Neural progenitor cell (in vitro differentiated cells): ENCODE results near the gene PREP. TPM values are rescaled to one million over a fixed set of nuclear protein-coding genes. Genes with fewer than 3 reads are reported as not detected.
"Not testable (repeated sequence)": the region's sequence is repeated elsewhere in the genome, so short reads cannot be mapped to it uniquely, and the experiment has no call there.

ENCODE experiments used
- DNase-seq: peaks from one replicate; pipeline ENCODE4 v3.0.0-alpha.2; 2016; ENCODE audit warnings: low spot score
- H2AFZ ChIP-seq: fragments of 200-600 bp; sonication (generic); replicated peaks from 2 replicates; pipeline ENCODE4 v1.6.1; 2016; ENCODE audit warnings: antibody characterized with exemption
- H3F3A ChIP-seq: fragments of 200-600 bp; sonication (generic); 2 replicates; pipeline ENCODE4 v1.6.1; 2016; ENCODE audit warnings: antibody characterized with exemption, low read depth
- H3K27ac ChIP-seq: fragments of 200-600 bp; sonication (generic); 2 replicates; pipeline ENCODE4 v1.5.1; 2016; ENCODE audit warnings: mild to moderate bottlenecking
- H3K27me3 ChIP-seq: fragments of 200-600 bp; sonication (generic); 2 replicates; pipeline ENCODE4 v1.6.1; 2016; ENCODE audit warnings: mild to moderate bottlenecking, moderate library complexity
- H3K36me3 ChIP-seq: fragments of 200-600 bp; sonication (generic); 2 replicates; pipeline ENCODE4 v1.5.1; 2016
- H3K4me1 ChIP-seq: fragments of 200-600 bp; sonication (generic); 2 replicates; pipeline ENCODE4 v1.6.1; 2016; ENCODE audit warnings: mixed run types
- H3K4me2 ChIP-seq: fragments of 200-600 bp; sonication (generic); 2 replicates; pipeline ENCODE4 v1.6.1; 2016
- H3K4me3 ChIP-seq: fragments of 200-600 bp; sonication (generic); 2 replicates; pipeline ENCODE4 v1.5.1; 2016
- H3K79me2 ChIP-seq: fragments of 200-600 bp; sonication (generic); 2 replicates; pipeline ENCODE4 v1.6.1; 2016; ENCODE audit warnings: low read depth
- H3K9ac ChIP-seq: fragments of 200-600 bp; sonication (generic); 2 replicates; pipeline ENCODE4 v1.6.1; 2016
- H3K9me3 ChIP-seq: fragments of 200-600 bp; sonication (generic); 2 replicates; pipeline ENCODE4 v1.5.1; 2016; ENCODE audit warnings: low read depth
- H4K20me1 ChIP-seq: fragments of 200-600 bp; sonication (generic); 2 replicates; pipeline ENCODE4 v1.6.1; 2016; ENCODE audit warnings: low read depth
- H3K27ac Mint-ChIP-seq: 3 replicates; pipeline ENCODE4 v1.8.0; 2021; ENCODE audit warnings: mixed read lengths
- H3K27me3 Mint-ChIP-seq: 2 replicates; pipeline ENCODE4 v1.8.0; 2022; ENCODE audit warnings: low read depth, mild to moderate bottlenecking, inconsistent platforms, moderate library complexity, mixed read lengths; ENCODE audit not compliant: insufficient read depth
- H3K36me3 Mint-ChIP-seq: 3 replicates; pipeline ENCODE4 v1.8.0; 2021; ENCODE audit warnings: mixed read lengths
- H3K4me1 Mint-ChIP-seq: 3 replicates; pipeline ENCODE4 v1.8.0; 2021; ENCODE audit warnings: mixed read lengths
- H3K4me3 Mint-ChIP-seq: 3 replicates; pipeline ENCODE4 v1.8.0; 2021; ENCODE audit warnings: mild to moderate bottlenecking, moderate library complexity, mixed read lengths
- H3K9me3 Mint-ChIP-seq: 3 replicates; pipeline ENCODE4 v1.8.0; 2020; ENCODE audit warnings: mixed read lengths
- EZH2 ChIP-seq: fragments of 200-600 bp; sonication (generic); IDR thresholded peaks from 2 replicates; pipeline ENCODE4 v1.6.1; 2017; ENCODE audit warnings: antibody characterized with exemption, mild to moderate bottlenecking, moderate library complexity
- EZH2phosphoT487 ChIP-seq: fragments of 200-600 bp; sonication (generic); IDR thresholded peaks from 2 replicates; pipeline ENCODE4 v1.6.1; 2017; ENCODE audit warnings: antibody characterized with exemption
- total RNA-seq: library from RNA; depleted of rRNA; stranded (reverse); fragments of >200 nt; gene quantifications from 2 replicates; pipeline ENCODE4 v1.2.3, GENCODE V29; 2015; ENCODE audit warnings: low replicate concordance
- TF ChIP-seq, protein P1 (sequence below): fragments of 200-600 bp; sonication (generic); IDR thresholded peaks from 2 replicates; pipeline ENCODE4 v1.5.1; 2017; ENCODE audit warnings: antibody characterized with exemption, mild to moderate bottlenecking

The PREP gene
- total RNA-seq, 1 donor from 2014 or later = 28.6 TPM

DNA sequence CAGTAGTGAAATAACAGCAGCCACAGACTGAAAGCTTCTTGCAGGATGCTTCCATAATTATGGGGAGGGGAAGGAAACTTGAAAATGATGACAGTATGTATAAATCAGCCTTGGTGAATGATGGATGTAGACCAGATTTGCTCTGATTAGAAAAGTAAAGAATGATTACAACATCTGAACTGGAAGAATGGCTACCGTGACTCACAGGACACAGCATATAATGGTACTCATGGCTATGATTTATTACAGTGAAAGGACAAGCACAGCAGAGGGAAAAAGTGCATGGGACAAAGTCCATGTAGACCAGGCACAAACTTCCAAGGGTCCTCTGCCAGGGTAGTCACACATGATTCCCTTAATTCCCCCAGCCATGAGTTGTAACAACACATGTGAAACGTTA is 152.3 kb downstream of the PREP start:
- no peaks in the 10 kb centered on the region for H3K36me3 Mint-ChIP-seq
- no peak overlapping the region for H3K4me3 Mint-ChIP-seq

DNA sequence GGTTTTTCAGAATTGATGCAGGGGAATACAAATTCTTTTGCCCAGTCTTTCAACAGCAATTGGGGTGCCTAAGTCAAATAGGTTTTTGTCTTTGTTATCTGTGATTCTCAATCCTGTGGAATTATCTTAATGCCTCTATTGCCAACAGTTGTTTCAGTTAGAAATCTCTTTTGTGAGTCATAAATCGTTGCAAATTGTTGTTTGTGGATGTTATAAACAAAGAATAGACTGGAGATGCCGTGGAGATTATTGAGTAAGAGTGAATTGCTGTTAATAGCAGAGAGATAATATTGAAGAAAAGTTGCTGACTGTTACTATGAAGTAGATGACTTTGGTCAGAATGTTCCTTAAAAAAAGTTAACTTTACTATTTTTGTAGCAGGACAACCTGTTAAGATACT is 159.4 kb downstream of the PREP start:
- Mint-ChIP-seq H3K27ac (no peak overlapping the region), H3K36me3 (no peaks in the 10 kb centered on the region), H3K27me3 (no peaks in the 10 kb centered on the region), H3K4me1 (no peaks in the 10 kb centered on the region), H3K4me3 (no peak overlapping the region), H3K9me3 (peaks cover 12% of the 10 kb centered on the region)
- Histone ChIP-seq H3K36me3 (no peaks in the 10 kb centered on the region), H3K4me2 (no peak overlapping the region), H2AFZ (no peak overlapping the region), H3K27me3 (no peaks in the 10 kb centered on the region), H3K4me1 (no peaks in the 10 kb centered on the region), H3K9me3 (no peaks in the 10 kb centered on the region), H3K4me3 (no peak overlapping the region), H3F3A (no peaks in the 10 kb centered on the region), H3K79me2 (no peaks in the 10 kb centered on the region), H4K20me1 (no peaks in the 10 kb centered on the region), H3K27ac (no peak overlapping the region), H3K9ac (no peak overlapping the region)
- DNase-seq = no peak
- TF ChIP-seq, protein P1, sequence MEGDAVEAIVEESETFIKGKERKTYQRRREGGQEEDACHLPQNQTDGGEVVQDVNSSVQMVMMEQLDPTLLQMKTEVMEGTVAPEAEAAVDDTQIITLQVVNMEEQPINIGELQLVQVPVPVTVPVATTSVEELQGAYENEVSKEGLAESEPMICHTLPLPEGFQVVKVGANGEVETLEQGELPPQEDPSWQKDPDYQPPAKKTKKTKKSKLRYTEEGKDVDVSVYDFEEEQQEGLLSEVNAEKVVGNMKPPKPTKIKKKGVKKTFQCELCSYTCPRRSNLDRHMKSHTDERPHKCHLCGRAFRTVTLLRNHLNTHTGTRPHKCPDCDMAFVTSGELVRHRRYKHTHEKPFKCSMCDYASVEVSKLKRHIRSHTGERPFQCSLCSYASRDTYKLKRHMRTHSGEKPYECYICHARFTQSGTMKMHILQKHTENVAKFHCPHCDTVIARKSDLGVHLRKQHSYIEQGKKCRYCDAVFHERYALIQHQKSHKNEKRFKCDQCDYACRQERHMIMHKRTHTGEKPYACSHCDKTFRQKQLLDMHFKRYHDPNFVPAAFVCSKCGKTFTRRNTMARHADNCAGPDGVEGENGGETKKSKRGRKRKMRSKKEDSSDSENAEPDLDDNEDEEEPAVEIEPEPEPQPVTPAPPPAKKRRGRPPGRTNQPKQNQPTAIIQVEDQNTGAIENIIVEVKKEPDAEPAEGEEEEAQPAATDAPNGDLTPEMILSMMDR = no peak

More for the DNA sequence above, 152.3 kb downstream of the PREP start:
- H3K27me3 ChIP-seq = no peaks in the 10 kb centered on the region
- H3K27ac Mint-ChIP-seq = no peak overlapping the region
- H3K9ac ChIP-seq = no peak overlapping the region
- no peaks in the 10 kb centered on the region for H3K4me1 Mint-ChIP-seq
- H3K4me3 ChIP-seq = no peak overlapping the region
- H3K9me3 Mint-ChIP-seq = peaks cover 5% of the 10 kb centered on the region
- no peaks in the 10 kb centered on the region for H3K4me1 ChIP-seq
- peaks cover 2% of the 10 kb centered on the region for H3K27me3 Mint-ChIP-seq
- no peak overlapping the region for H3K27ac ChIP-seq
- DNase-seq = no peak
- H4K20me1 ChIP-seq = no peaks in the 10 kb centered on the region
- H2AFZ ChIP-seq = no peak overlapping the region
- no peaks in the 10 kb centered on the region for H3F3A ChIP-seq
- H3K9me3 ChIP-seq = no peaks in the 10 kb centered on the region
- no peaks in the 10 kb centered on the region for H3K36me3 ChIP-seq
- no peaks in the 10 kb centered on the region for H3K79me2 ChIP-seq
- TF ChIP-seq EZH2 (no peak), EZH2phosphoT487 (no peak)
- TF ChIP-seq, protein P1 = no peak
- no peak overlapping the region for H3K4me2 ChIP-seq

DNA sequence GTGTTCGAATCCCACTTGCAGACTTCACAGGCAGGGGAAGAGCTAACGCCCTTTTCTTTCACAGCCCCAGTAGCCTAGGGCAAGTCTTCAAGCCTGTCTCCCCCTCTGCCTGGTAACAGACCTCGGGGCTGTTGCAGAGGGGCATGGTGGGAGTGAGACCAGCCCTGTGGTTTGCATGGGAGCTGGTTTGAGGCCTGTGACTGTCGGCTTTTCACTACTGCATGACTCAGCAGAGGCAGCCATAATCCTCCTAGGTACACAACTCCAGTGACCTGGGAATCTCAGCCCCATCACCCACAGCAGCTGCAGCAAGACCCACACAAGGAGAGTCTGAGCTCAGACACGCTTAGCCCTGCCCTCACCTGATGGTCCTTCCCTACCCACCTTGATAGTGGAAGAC is 167.7 kb downstream of the PREP start:
- Mint-ChIP-seq H3K9me3 (peaks cover 15% of the 10 kb centered on the region), H3K36me3 (peaks cover 2% of the 10 kb centered on the region), H3K27ac (no peak overlapping the region), H3K27me3 (no peaks in the 10 kb centered on the region), H3K4me3 (no peak overlapping the region), H3K4me1 (no peaks in the 10 kb centered on the region)
- Histone ChIP-seq H3K27ac (no peak overlapping the region), H3K9me3 (peaks cover 2% of the 10 kb centered on the region), H3F3A (no peaks in the 10 kb centered on the region), H3K4me1 (no peaks in the 10 kb centered on the region), H3K4me3 (no peak overlapping the region), H3K9ac (no peak overlapping the region), H3K79me2 (no peaks in the 10 kb centered on the region), H3K4me2 (no peak overlapping the region), H2AFZ (no peak overlapping the region), H4K20me1 (no peaks in the 10 kb centered on the region), H3K36me3 (no peaks in the 10 kb centered on the region), H3K27me3 (no peaks in the 10 kb centered on the region)
- DNase-seq = no peak
- TF ChIP-seq EZH2phosphoT487 (no peak), EZH2 (no peak)
- TF ChIP-seq, protein P1 = no peak

DNA sequence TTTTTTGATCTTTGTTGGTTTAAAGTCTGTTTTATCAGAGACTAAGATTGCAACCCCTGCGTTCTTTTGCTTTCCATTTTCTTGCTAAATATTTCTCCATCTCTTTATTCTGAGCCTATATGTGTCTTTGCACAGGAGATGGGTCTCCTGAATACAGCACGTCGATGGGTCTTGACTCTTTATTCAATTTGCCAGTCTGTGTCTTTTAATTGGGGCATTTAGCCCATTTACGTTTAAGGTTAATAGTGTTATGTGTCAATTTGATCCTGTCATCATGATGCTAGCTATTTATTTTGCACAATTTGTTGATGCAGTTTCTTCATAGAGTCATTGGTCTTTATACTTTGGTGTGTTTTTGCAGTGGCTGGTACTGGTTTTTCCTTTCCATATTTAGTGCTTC is 171.1 kb downstream of the PREP start:
- H3K27me3 Mint-ChIP-seq, H3K36me3 ChIP-seq, H3K27me3 ChIP-seq, H3K4me1 Mint-ChIP-seq, H3K9me3 Mint-ChIP-seq, H2AFZ ChIP-seq, H3F3A ChIP-seq, H3K9ac ChIP-seq, H3K4me1 ChIP-seq, H3K79me2 ChIP-seq, DNase-seq, H3K36me3 Mint-ChIP-seq, H3K4me3 Mint-ChIP-seq, H3K27ac ChIP-seq, H4K20me1 ChIP-seq, H3K4me3 ChIP-seq, H3K9me3 ChIP-seq, H3K27ac Mint-ChIP-seq, H3K4me2 ChIP-seq: not testable (repeated sequence)

Other genes with a start within 250 kb of the PREP start
- gene POPDC3, start 223.1 kb downstream of the PREP start, total RNA-seq = 3.1 and 8.2 TPM in 2 replicates